Measurements from ENCODE around the gene LIPH. TPM values are rescaled to one million over a fixed set of nuclear protein-coding genes. Genes with fewer than 3 reads are reported as not detected.

The LIPH gene
- total RNA-seq, 2 donors from 2014 or later, result 0.41 to 0.47 TPM

GRCh38 chr3:185537369-185537970 is 14.9 kb downstream of the LIPH start:
- no peaks in the 10 kb centered on the region for H3K4me1 ChIP-seq
- H3K4me3 ChIP-seq, result no peak overlapping the region
- no peaks in the 10 kb centered on the region for H3K36me3 ChIP-seq
- no peak for TF ChIP-seq CTCF (IDR thresholded peaks at IDR 0.05)
- H3K9me3 ChIP-seq, result no peaks in the 10 kb centered on the region
- H3K27ac ChIP-seq, result peak overlapping the region in 1 of 2 donors; percentile 47
- peak; percentile 82 for DNase-seq (ENCODE audit: low spot score)
- H3K27me3 ChIP-seq, result no peaks in the 10 kb centered on the region

- H3K4me3 ChIP-seq, result no peak overlapping the region
- no peaks in the 10 kb centered on the region for H3K27me3 ChIP-seq
- TF ChIP-seq CTCF (IDR thresholded peaks at IDR 0.05), result no peak
- H3K36me3 ChIP-seq, result no peaks in the 10 kb centered on the region
- H3K27ac ChIP-seq, result no peak overlapping the region
- H3K4me1 ChIP-seq, result no peaks in the 10 kb centered on the region
- DNase-seq (ENCODE audit: low spot score), result no peak
- H3K9me3 ChIP-seq, result no peaks in the 10 kb centered on the region
These were observed 17.9 kb downstream of the LIPH start for GRCh38 chr3:185534511-185534910.

- Histone ChIP-seq H3K27ac (no peak overlapping the region), H3K4me1 (no peaks in the 10 kb centered on the region), H3K9me3 (no peaks in the 10 kb centered on the region), H3K27me3 (no peaks in the 10 kb centered on the region), H3K36me3 (no peaks in the 10 kb centered on the region), H3K4me3 (no peak overlapping the region)
- no peak for DNase-seq (ENCODE audit: low spot score)
- no peak for TF ChIP-seq CTCF (IDR thresholded peaks at IDR 0.05)
These were observed 19.5 kb downstream of the LIPH start for GRCh38 chr3:185532901-185533300.

GRCh38 chr3:185530856-185531255 is 21.5 kb downstream of the LIPH start:
- no peaks in the 10 kb centered on the region for H3K36me3 ChIP-seq
- no peaks in the 10 kb centered on the region for H3K27me3 ChIP-seq
- no peak for TF ChIP-seq CTCF (IDR thresholded peaks at IDR 0.05)
- no peaks in the 10 kb centered on the region for H3K9me3 ChIP-seq
- no peak overlapping the region for H3K27ac ChIP-seq
- no peak for DNase-seq (ENCODE audit: low spot score)
- no peak overlapping the region for H3K4me3 ChIP-seq
- no peaks in the 10 kb centered on the region for H3K4me1 ChIP-seq

GRCh38 chr3:185528532-185528931 is 23.9 kb downstream of the LIPH start:
- TF ChIP-seq CTCF (IDR thresholded peaks at IDR 0.05), result no peak
- DNase-seq (ENCODE audit: low spot score), result no peak
- H3K36me3 ChIP-seq, result no peaks in the 10 kb centered on the region
- no peaks in the 10 kb centered on the region for H3K9me3 ChIP-seq
- no peak overlapping the region for H3K27ac ChIP-seq
- no peak overlapping the region for H3K4me3 ChIP-seq
- no peaks in the 10 kb centered on the region for H3K4me1 ChIP-seq
- no peaks in the 10 kb centered on the region for H3K27me3 ChIP-seq

GRCh38 chr3:185527364-185527763 is 25.0 kb downstream of the LIPH start:
- Histone ChIP-seq H3K4me3 (no peak overlapping the region), H3K27me3 (no peaks in the 10 kb centered on the region), H3K9me3 (no peaks in the 10 kb centered on the region), H3K4me1 (no peaks in the 10 kb centered on the region), H3K27ac (no peak overlapping the region), H3K36me3 (no peaks in the 10 kb centered on the region)
- TF ChIP-seq CTCF (IDR thresholded peaks at IDR 0.05), result no peak
- DNase-seq (ENCODE audit: low spot score), result no peak

Measured in right atrium auricular region (tissue), 2 donors.